HG02973 (cell line): ENCODE results near the gene CELF2.

ENCODE experiments used
- ATAC-seq: cut with Tn5 transposase; IDR thresholded peaks from one replicate; pipeline ENCODE4 v1.9.1; 2021; ENCODE audit warnings: moderate library complexity; ENCODE audit not compliant: unreplicated experiment

Gene CELF2

GRCh38 chr10:11003679-11004078 lies 14.0 kb upstream of the CELF2 start:
- no peak for ATAC-seq

GRCh38 chr10:11004144-11005077 lies 13.3 kb upstream of the CELF2 start:
- ATAC-seq = no peak

GRCh38 chr10:11005725-11006427 lies 11.8 kb upstream of the CELF2 start:
- ATAC-seq = no peak

GRCh38 chr10:11006428-11006825 lies 11.2 kb upstream of the CELF2 start:
- no peak for ATAC-seq

GRCh38 chr10:11007476-11008020 lies 10.1 kb upstream of the CELF2 start:
- no peak for ATAC-seq

- ATAC-seq = no peak
Observed at GRCh38 chr10:11009471-11010308, 8.0 kb upstream of the CELF2 start.

GRCh38 chr10:11010582-11010981 lies 7.1 kb upstream of the CELF2 start:
- no peak for ATAC-seq

- no peak for ATAC-seq
Observed at GRCh38 chr10:11011436-11011835, 6.2 kb upstream of the CELF2 start.

- no peak for ATAC-seq
Observed at GRCh38 chr10:11011984-11012383, 5.7 kb upstream of the CELF2 start.

- ATAC-seq = no peak
Observed at GRCh38 chr10:11012421-11013295, 5.0 kb upstream of the CELF2 start.

GRCh38 chr10:11013836-11014235 lies 3.8 kb upstream of the CELF2 start:
- no peak for ATAC-seq

GRCh38 chr10:11014671-11015445 lies 2.8 kb upstream of the CELF2 start:
- ATAC-seq = no peak

GRCh38 chr10:11015446-11015934 lies 2.2 kb upstream of the CELF2 start:
- no peak for ATAC-seq

- ATAC-seq = peak; percentile 28
Observed at GRCh38 chr10:11017000-11017569, 587 bp upstream of the CELF2 start.

GRCh38 chr10:11018432-11018841 lies 765 bp downstream of the CELF2 start:
- ATAC-seq = no peak

- ATAC-seq = no peak
Observed at GRCh38 chr10:11018855-11019631, 1.4 kb downstream of the CELF2 start.

- ATAC-seq = no peak
Observed at GRCh38 chr10:11019724-11020547, 2.3 kb downstream of the CELF2 start.
